Tibial artery (tissue), 4 donors: Measurements from ENCODE around the gene HERC4.
"Not testable (repeated sequence)": the region's sequence is repeated elsewhere in the genome, so short reads cannot be mapped to it uniquely, and the experiment has no call there.

ENCODE experiments used
- DNase-seq, 2 donors: peaks; one replicate each; pipeline ENCODE4 v3.0.0-alpha.2; 2019
- H3K27ac ChIP-seq, 2 donors: fragments of 200-600 bp; sonication (generic) in 1 of 2; 1 replicate in 1 of 2; 2 replicates in 1 of 2; pipeline ENCODE4 v1.5.1; 2018 to 2019; ENCODE audit warnings: mild to moderate bottlenecking in 1 of 2
- H3K27me3 ChIP-seq, 2 donors: fragments of 200-600 bp; sonication (generic) in 1 of 2; one replicate each; pipeline versions ENCODE4 v1.5.1 to v1.6.0; 2016 to 2019
- H3K36me3 ChIP-seq, 3 donors: fragments of 200-600 bp; sonication (generic) in 2 of 3; one replicate each; pipeline ENCODE4 v1.5.1; 2016 to 2019; ENCODE audit warnings: mild to moderate bottlenecking in 2 of 3
- H3K4me1 ChIP-seq, 4 donors: fragments of 200-600 bp; sonication (generic) in 2 of 4; 1 replicate in 3 of 4; 2 replicates in 1 of 4; pipeline ENCODE4 v1.5.1; 2016 to 2019
- H3K4me3 ChIP-seq, 2 donors: fragments of 200-600 bp; sonication (generic) in 1 of 2; 1 replicate in 1 of 2; 2 replicates in 1 of 2; pipeline ENCODE4 v1.5.1; 2018 to 2019; ENCODE audit warnings: mild to moderate bottlenecking in 2 of 2
- H3K9me3 ChIP-seq, 3 donors: fragments of 200-600 bp; sonication (generic) in 1 of 3; one replicate each; pipeline ENCODE4 v1.5.1; 2016 to 2019
- CTCF ChIP-seq, 2 experiments: fragments of 200-600 bp in 1 of 2; fragments of 450-650 bp in 1 of 2; IDR thresholded peaks; one replicate each; pipeline ENCODE4 v1.5.1; 2017 to 2019; ENCODE audit warnings: antibody characterized with exemption in 2 of 2, mild to moderate bottlenecking in 1 of 2, moderate library complexity in 1 of 2
- intact Hi-C: fragments of 100-400 bp; cut with DNase I; formaldehyde crosslinking; loops from one replicate; pipeline ENCODE4 v1.15.0; 2023; ENCODE audit warnings: low total_unique reads

HERC4 gene

DNA sequence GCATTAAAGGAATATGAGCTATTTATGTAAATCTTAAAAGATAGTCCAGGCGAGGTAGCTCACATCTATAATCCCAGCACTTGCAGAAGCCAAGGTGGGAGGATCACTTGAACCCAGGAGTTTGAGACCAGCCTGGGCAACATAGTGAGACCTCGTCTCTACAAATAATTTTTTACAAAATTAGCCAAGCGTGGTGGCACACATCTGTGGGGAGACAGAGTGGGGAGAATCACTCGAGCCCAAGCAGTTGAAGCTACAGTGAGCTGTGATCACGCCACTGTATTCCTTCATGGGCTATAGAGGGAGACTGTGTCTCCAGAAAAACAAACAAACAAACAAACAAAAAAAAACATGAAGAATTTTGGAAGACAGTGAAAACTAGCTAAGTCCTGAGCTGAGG is 28.4 kb downstream of the HERC4 start:
- H3K4me3 ChIP-seq: no peak overlapping the region
- peaks cover 0 to 11% (median 7%) of the 10 kb centered on the region in 3 donors for H3K36me3 ChIP-seq
- intact Hi-C loops: no loop called here
- peaks cover 0 to 8% (median 3%) of the 10 kb centered on the region in 4 donors for H3K4me1 ChIP-seq
- no peak overlapping the region for H3K27ac ChIP-seq
- TF ChIP-seq CTCF (IDR thresholded peaks at IDR 0.05): no peak
- H3K27me3 ChIP-seq: no peaks in the 10 kb centered on the region
- no peaks in the 10 kb centered on the region for H3K9me3 ChIP-seq
- no peak for DNase-seq

GRCh38 chr10:68043030-68043429 is 32.1 kb downstream of the HERC4 start:
- Histone ChIP-seq H3K36me3 (peaks cover 13 to 15% (median 14%) of the 10 kb centered on the region in 3 donors), H3K4me1 (peaks cover 0 to 8% (median 3%) of the 10 kb centered on the region in 4 donors), H3K27ac (no peak overlapping the region), H3K9me3 (no peaks in the 10 kb centered on the region), H3K4me3 (no peak overlapping the region), H3K27me3 (no peaks in the 10 kb centered on the region)
- TF ChIP-seq CTCF (IDR thresholded peaks at IDR 0.05): no peak
- DNase-seq: no peak
- intact Hi-C loops: no loop called here

DNA sequence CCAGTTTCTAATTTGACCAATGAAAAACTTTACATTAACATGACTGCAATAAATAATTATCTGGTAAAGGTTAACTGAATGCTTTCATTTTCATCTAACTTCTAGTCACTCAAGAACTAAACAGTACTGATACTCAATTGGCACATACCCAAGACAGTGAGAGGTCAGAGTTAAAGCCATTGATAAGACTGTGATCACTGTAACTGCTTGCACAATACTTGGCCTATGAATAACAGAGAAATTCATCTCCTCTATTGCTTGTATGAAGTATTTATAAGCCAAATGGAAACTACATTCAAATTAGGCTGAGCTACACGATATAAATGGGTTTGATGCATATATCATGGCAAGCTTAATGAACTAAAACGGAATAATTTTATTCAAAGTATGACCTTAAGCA is 43.0 kb downstream of the HERC4 start:
- intact Hi-C loops: no loop called here
- no peak for DNase-seq
- Histone ChIP-seq H3K27ac (no peak overlapping the region), H3K4me3 (no peak overlapping the region), H3K36me3 (peaks cover 17 to 45% (median 35%) of the 10 kb centered on the region in 3 donors), H3K4me1 (no peaks in the 10 kb centered on the region), H3K9me3 (no peaks in the 10 kb centered on the region), H3K27me3 (no peaks in the 10 kb centered on the region)
- TF ChIP-seq CTCF (IDR thresholded peaks at IDR 0.05): no peak

- Histone ChIP-seq H3K27ac (no peak overlapping the region), H3K4me1 (no peaks in the 10 kb centered on the region), H3K27me3 (no peaks in the 10 kb centered on the region), H3K4me3 (no peak overlapping the region), H3K36me3 (peaks cover 25 to 73% (median 54%) of the 10 kb centered on the region in 3 donors), H3K9me3 (no peaks in the 10 kb centered on the region)
- no peak for TF ChIP-seq CTCF (IDR thresholded peaks at IDR 0.05)
- intact Hi-C loops: no loop called here
- DNase-seq: no peak
Measured at GRCh38 chr10:68027429-68027828, 47.7 kb downstream of the HERC4 start.

- H3K27ac ChIP-seq: no peak overlapping the region
- peaks cover 37 to 79% (median 63%) of the 10 kb centered on the region in 3 donors for H3K36me3 ChIP-seq
- no peak for DNase-seq
- H3K9me3 ChIP-seq: peaks cover 0 to 5% (median 0%) of the 10 kb centered on the region in 3 donors
- no peaks in the 10 kb centered on the region for H3K27me3 ChIP-seq
- no peaks in the 10 kb centered on the region for H3K4me1 ChIP-seq
- TF ChIP-seq CTCF (IDR thresholded peaks at IDR 0.05): no peak
- intact Hi-C loops: no loop called here
- no peak overlapping the region for H3K4me3 ChIP-seq
Measured at GRCh38 chr10:68023292-68023691, 51.8 kb downstream of the HERC4 start.

DNA sequence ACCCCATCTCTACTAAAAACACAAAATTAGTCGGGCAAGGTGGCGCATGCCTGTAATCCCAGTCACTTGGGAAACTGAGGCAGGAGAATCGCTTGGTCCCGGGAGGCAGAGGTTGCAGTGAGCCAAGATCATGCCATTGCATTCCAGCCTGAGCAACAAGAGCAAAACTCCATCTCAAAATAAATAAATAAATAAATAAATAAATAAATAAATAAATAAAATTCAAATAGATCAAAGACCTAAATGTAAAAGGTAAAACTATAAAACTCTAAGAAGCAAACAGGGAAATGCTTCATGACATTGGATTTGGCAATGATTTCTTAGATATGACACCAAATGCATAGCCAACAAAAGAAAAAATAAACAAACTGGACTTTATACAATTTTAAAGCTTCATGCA is 52.8 kb downstream of the HERC4 start:
- DNase-seq, H3K27me3 ChIP-seq, H3K27ac ChIP-seq, intact Hi-C loops, H3K9me3 ChIP-seq, H3K4me3 ChIP-seq, H3K4me1 ChIP-seq: not testable (repeated sequence)
- peaks cover 38 to 74% (median 63%) of the 10 kb centered on the region in 3 donors for H3K36me3 ChIP-seq

DNA sequence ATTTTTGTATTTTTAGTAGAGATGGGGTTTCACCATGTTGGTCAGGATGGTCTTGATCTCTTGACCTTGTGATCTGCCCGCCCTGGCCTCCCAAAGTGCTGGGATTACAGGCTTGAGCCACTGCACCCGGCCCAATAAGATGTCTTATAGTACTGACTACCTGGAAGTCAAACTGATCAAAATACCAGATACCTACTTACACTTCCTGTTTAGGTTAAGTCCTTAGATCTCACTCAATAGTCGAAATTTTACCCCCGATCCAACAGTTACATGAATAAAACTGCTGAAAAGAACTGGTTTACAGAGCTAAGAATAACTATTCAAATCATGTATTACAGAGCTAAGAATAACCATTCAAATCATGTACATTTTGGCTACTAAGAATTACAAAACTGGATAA is 58.6 kb downstream of the HERC4 start:
- DNase-seq, H3K4me1 ChIP-seq, H3K4me3 ChIP-seq, intact Hi-C loops, H3K9me3 ChIP-seq, H3K27ac ChIP-seq, H3K27me3 ChIP-seq: not testable (repeated sequence)
- peaks cover 41 to 61% (median 53%) of the 10 kb centered on the region in 3 donors for H3K36me3 ChIP-seq
